Right renal pelvis (tissue), 4 donors: ENCODE data around the gene LAMA1. TPM values are rescaled to one million over a fixed set of nuclear protein-coding genes. Genes with fewer than 3 reads are reported as not detected.

Experiments
- DNase-seq, 4 donors: peaks; one replicate each; pipeline ENCODE4 v3.0.0-alpha.2; 2013; ENCODE audit warnings: low read depth in 4 of 4, low spot score in 3 of 4, missing footprints in 1 of 4
- polyA plus RNA-seq, 4 donors: library from polyadenylated mRNA; unstranded; fragments of 120-200 nt; gene quantifications; one replicate each; pipeline ENCODE4 v1.2.1, GENCODE V29; 2013; ENCODE audit not compliant: insufficient read length in 4 of 4

LAMA1 gene
- polyA plus RNA-seq, 4 donors: 62.5 to 80.1 (median 74.3) TPM

GRCh38 chr18:7062811-7063210 is 54.8 kb downstream of the LAMA1 start:
- peak in 1 of 4 donors; percentile 40 for DNase-seq

GRCh38 chr18:7062236-7062635 is 55.4 kb downstream of the LAMA1 start:
- DNase-seq: no peak

- DNase-seq: peak in 1 of 4 donors; percentile 37
Measured at GRCh38 chr18:7059276-7059675, 58.3 kb downstream of the LAMA1 start.

- no peak for DNase-seq
Measured at GRCh38 chr18:7056026-7056425, 61.6 kb downstream of the LAMA1 start.

GRCh38 chr18:7049951-7050350 is 67.6 kb downstream of the LAMA1 start:
- DNase-seq: no peak

GRCh38 chr18:7048081-7048480 is 69.5 kb downstream of the LAMA1 start:
- no peak for DNase-seq

GRCh38 chr18:7047336-7047735 is 70.3 kb downstream of the LAMA1 start:
- DNase-seq: no peak

GRCh38 chr18:7038330-7038851 is 79.2 kb downstream of the LAMA1 start:
- DNase-seq: peak; percentile 49 to 69 (median 52)

GRCh38 chr18:7037470-7037869 is 80.1 kb downstream of the LAMA1 start:
- DNase-seq: no peak

GRCh38 chr18:7035807-7036206 is 81.8 kb downstream of the LAMA1 start:
- no peak for DNase-seq

GRCh38 chr18:7034924-7035323 is 82.7 kb downstream of the LAMA1 start:
- no peak for DNase-seq

GRCh38 chr18:7032537-7032936 is 85.1 kb downstream of the LAMA1 start:
- DNase-seq: no peak

GRCh38 chr18:7028625-7029024 is 89.0 kb downstream of the LAMA1 start:
- DNase-seq: no peak

GRCh38 chr18:7025194-7025593 is 92.4 kb downstream of the LAMA1 start:
- DNase-seq: no peak

- DNase-seq: no peak
Measured at GRCh38 chr18:7023581-7023980, 94.0 kb downstream of the LAMA1 start.

GRCh38 chr18:7023063-7023580 is 94.5 kb downstream of the LAMA1 start:
- no peak for DNase-seq

- DNase-seq: peak in 2 of 4 donors; percentile 14 to 16
Measured at GRCh38 chr18:7021994-7022840, 95.4 kb downstream of the LAMA1 start.

GRCh38 chr18:7020995-7021777 is 96.4 kb downstream of the LAMA1 start:
- DNase-seq: no peak

GRCh38 chr18:7017013-7017412 is 100.6 kb downstream of the LAMA1 start:
- no peak for DNase-seq

GRCh38 chr18:7011142-7011541 is 106.5 kb downstream of the LAMA1 start:
- DNase-seq: no peak

- no peak for DNase-seq
Measured at GRCh38 chr18:7004009-7004408, 113.6 kb downstream of the LAMA1 start.
